GM12864 (cell line): ENCODE results near the gene KCNJ4.

Experiments used
- DNase-seq: peaks from one replicate; pipeline ENCODE4 v3.0.0-alpha.2; 2011; ENCODE audit warnings: low read depth
- H3K4me3 ChIP-seq: 2 replicates; pipeline ENCODE4 v1.5.1; 2011; ENCODE audit warnings: mild to moderate bottlenecking, low read depth, low read length, control low read depth
- TF ChIP-seq, protein P1 (sequence below): IDR thresholded peaks from 2 replicates; pipeline ENCODE4 v1.5.1; 2011; ENCODE audit warnings: low read depth, mild to moderate bottlenecking, moderate library complexity, low read length, control low read depth, inconsistent platforms; ENCODE audit errors: missing control alignments

Gene KCNJ4

GRCh38 chr22:38418589-38418988 is 36.4 kb downstream of the KCNJ4 start:
- TF ChIP-seq, protein P1, sequence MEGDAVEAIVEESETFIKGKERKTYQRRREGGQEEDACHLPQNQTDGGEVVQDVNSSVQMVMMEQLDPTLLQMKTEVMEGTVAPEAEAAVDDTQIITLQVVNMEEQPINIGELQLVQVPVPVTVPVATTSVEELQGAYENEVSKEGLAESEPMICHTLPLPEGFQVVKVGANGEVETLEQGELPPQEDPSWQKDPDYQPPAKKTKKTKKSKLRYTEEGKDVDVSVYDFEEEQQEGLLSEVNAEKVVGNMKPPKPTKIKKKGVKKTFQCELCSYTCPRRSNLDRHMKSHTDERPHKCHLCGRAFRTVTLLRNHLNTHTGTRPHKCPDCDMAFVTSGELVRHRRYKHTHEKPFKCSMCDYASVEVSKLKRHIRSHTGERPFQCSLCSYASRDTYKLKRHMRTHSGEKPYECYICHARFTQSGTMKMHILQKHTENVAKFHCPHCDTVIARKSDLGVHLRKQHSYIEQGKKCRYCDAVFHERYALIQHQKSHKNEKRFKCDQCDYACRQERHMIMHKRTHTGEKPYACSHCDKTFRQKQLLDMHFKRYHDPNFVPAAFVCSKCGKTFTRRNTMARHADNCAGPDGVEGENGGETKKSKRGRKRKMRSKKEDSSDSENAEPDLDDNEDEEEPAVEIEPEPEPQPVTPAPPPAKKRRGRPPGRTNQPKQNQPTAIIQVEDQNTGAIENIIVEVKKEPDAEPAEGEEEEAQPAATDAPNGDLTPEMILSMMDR, result no peak
- DNase-seq, result no peak
- no peak overlapping the region for H3K4me3 ChIP-seq

GRCh38 chr22:38417252-38418060 is 37.5 kb downstream of the KCNJ4 start:
- DNase-seq, result no peak
- TF ChIP-seq, protein P1, result no peak
- no peak overlapping the region for H3K4me3 ChIP-seq

DNA sequence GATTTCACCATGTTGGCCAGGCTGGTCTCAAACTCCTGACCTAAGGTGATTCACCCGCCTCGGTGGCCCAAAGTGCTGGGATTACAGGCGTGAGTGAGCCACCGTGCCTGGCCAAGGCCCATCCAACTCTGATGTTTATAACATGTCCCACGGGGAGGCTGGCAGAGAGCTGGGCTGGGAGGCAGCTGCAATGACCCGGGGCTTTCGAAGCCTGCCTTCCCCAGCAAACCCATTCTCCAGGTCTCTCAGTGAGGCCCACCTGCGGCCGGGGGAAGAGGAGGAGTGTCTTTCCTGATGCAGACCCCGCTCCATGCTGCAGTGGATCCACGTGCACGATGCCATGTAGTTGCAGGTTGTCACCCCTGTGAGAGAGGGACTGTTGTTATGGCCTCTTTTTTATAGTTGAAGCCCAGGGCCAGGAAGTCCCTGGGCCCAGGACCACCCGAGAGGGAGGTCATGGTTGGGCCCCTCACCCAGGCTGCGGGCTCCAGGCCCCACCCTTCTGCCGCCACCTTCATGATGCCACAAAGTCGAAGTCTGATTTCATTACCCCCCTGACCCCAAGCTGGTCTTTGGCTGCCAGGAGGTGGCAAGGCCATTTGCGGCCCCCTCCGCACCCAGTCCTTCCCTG is 38.3 kb downstream of the KCNJ4 start:
- no peak overlapping the region for H3K4me3 ChIP-seq
- no peak for DNase-seq
- TF ChIP-seq, protein P1, result no peak

DNA sequence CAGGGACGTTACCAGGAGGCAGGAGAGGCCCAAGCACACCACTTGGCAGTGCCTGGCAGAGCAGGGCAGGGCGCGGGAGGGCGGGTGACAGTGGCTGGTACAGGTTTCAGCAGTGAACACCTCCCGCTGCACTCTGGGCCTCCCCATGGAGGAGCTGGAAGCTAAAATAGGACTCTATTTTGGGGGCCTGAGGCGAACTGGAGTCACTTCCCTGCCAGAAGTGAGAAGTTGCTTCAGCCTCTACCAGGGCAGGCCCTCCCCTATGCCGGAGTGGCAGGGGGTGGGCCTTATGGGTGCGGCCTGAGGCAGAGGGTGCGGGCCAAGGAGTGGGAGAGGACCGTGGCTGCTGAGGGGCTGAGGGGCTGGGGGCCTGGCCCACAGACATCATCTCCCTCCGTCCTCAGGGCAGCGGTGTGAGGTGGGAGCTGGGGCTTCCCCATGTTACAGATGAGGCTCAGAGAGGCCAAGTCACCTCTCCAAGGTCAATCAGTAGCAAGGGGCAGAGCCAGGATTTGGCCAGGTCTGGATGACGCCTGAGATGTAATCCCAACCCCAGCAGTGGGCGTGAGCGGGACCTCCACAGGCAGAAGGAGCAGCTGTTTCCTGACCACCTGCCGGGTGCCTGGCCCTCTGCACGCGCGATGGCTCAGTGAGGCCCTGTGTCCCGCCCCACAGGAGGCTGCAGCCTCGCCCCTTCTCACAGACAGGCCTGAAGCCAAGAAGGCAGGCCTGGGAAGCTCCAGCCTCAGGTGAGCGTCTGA is 39.3 kb downstream of the KCNJ4 start:
- no peak overlapping the region for H3K4me3 ChIP-seq
- TF ChIP-seq, protein P1, result no peak
- DNase-seq, result no peak

- DNase-seq, result no peak
- no peak overlapping the region for H3K4me3 ChIP-seq
- TF ChIP-seq, protein P1, result no peak
Observed at GRCh38 chr22:38415046-38415445, 40.0 kb downstream of the KCNJ4 start.

DNA sequence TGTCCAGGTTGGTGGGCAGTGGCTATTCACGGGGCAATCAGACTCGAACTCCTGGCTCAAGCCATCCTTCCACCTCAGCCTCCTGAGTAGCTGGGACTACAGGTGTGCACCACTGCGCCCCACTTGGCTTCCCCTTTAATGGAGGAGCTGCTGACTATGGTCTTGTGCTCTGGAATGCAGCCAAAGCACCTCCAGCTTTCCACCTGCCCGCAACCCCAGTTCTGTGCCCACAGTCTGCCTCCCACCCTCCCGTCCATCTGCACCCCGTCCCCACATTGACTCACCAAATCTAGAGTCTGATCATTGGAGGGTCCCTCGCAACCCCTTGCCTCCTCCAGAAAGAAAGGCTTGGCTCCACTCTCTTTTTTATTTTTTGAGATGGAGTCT is 41.0 kb downstream of the KCNJ4 start:
- no peak for DNase-seq
- no peak overlapping the region for H3K4me3 ChIP-seq
- TF ChIP-seq, protein P1, result no peak
